Activated T-helper 2 cell treated with anti-CD3 and anti-CD28 coated beads, Interferon-gamma antibody, Interleukin-2, Interleukin-4, amounts not matched to agents 10 μg/mL and 5 μg/mL and 100 μg/mL, durations not matched to agents 14 hours and 24 hours and 36 hours (primary cell): ENCODE measurements around the gene TECPR2. TPM values are rescaled to one million over a fixed set of nuclear protein-coding genes. Genes with fewer than 3 reads are reported as not detected.

ENCODE experiments used
- DNase-seq: peaks from one replicate; pipeline ENCODE4 v3.0.0; 2021; ENCODE audit warnings: low spot score
- H3K27ac Mint-ChIP-seq: one replicate; pipeline ENCODE4 v1.8.0; 2021; ENCODE audit warnings: mixed read lengths
- H3K27me3 Mint-ChIP-seq: one replicate; pipeline ENCODE4 v1.8.0; 2021; ENCODE audit warnings: low read depth, mixed read lengths
- H3K36me3 Mint-ChIP-seq: one replicate; pipeline ENCODE4 v1.8.0; 2021; ENCODE audit warnings: low read depth, mixed read lengths
- H3K4me1 Mint-ChIP-seq: one replicate; pipeline ENCODE4 v1.8.0; 2021; ENCODE audit warnings: low read depth, mixed read lengths
- H3K4me3 Mint-ChIP-seq: one replicate; pipeline ENCODE4 v1.8.0; 2021; ENCODE audit warnings: low read depth, mild to moderate bottlenecking, moderate library complexity, mixed read lengths
- H3K9me3 Mint-ChIP-seq: one replicate; pipeline ENCODE4 v1.8.0; 2021; ENCODE audit warnings: mixed read lengths
- intact Hi-C: fragments of 100-400 bp; cut with micrococcal nuclease; formaldehyde crosslinking; loops from one replicate; pipeline ENCODE4 v1.15.1; 2023
- total RNA-seq: library from RNA; stranded (reverse); gene quantifications from 2 replicates; pipeline ENCODE4 v1.2.3, GENCODE V29; 2022

The TECPR2 gene, protein sequence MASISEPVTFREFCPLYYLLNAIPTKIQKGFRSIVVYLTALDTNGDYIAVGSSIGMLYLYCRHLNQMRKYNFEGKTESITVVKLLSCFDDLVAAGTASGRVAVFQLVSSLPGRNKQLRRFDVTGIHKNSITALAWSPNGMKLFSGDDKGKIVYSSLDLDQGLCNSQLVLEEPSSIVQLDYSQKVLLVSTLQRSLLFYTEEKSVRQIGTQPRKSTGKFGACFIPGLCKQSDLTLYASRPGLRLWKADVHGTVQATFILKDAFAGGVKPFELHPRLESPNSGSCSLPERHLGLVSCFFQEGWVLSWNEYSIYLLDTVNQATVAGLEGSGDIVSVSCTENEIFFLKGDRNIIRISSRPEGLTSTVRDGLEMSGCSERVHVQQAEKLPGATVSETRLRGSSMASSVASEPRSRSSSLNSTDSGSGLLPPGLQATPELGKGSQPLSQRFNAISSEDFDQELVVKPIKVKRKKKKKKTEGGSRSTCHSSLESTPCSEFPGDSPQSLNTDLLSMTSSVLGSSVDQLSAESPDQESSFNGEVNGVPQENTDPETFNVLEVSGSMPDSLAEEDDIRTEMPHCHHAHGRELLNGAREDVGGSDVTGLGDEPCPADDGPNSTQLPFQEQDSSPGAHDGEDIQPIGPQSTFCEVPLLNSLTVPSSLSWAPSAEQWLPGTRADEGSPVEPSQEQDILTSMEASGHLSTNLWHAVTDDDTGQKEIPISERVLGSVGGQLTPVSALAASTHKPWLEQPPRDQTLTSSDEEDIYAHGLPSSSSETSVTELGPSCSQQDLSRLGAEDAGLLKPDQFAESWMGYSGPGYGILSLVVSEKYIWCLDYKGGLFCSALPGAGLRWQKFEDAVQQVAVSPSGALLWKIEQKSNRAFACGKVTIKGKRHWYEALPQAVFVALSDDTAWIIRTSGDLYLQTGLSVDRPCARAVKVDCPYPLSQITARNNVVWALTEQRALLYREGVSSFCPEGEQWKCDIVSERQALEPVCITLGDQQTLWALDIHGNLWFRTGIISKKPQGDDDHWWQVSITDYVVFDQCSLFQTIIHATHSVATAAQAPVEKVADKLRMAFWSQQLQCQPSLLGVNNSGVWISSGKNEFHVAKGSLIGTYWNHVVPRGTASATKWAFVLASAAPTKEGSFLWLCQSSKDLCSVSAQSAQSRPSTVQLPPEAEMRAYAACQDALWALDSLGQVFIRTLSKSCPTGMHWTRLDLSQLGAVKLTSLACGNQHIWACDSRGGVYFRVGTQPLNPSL (N-terminal part only)
- total RNA-seq: 7.8 and 12.8 TPM in 2 replicates

DNA sequence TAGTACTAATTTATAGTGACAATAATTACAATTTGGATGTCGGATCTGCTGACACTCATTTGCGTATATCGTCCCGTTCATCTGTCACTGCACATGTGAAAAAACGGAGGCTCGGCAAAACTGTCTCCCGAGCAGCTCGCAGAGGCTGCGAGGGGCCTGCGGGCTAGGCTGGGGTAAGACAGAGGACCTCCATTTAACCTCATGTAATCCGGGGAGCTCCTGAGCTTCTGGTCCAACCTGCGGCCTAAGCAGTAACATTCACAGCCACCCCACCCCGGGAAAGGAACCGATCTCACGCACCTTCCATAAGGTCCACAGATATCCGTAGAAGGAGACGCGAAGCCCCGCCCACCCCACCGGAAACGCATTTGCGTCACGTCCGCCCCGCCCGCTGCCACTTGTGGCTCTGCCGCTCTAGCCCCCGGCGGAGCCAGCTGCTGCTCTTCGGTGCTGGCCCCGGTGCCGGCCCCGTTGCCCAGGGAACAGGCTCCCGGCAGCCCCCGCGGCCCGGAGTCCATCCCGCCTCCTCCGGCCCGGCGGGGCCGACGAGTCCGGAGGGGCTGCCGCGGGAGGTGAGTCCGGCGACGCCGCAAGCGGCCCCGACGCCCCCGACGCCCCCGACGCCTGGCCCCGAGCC, at the start of gene TECPR2, which contains the start of gene CINP:
TECPR2 (plus strand) TSS at position 397 of the 637 bp plus-strand sequence. CDS start 13,781 bp downstream, outside the sequence.
CINP (minus strand) TSS at position 346 of the 637 bp plus-strand sequence; CDS start at position 307, 39 bp downstream.
- H3K9me3 Mint-ChIP-seq: no peaks in the 10 kb centered on the region
- peaks cover 22% of the 10 kb centered on the region for H3K4me1 Mint-ChIP-seq
- peaks cover 7% of the 10 kb centered on the region for H3K36me3 Mint-ChIP-seq
- DNase-seq: peak; percentile 91
- H3K4me3 Mint-ChIP-seq: peak within 1 kb of the TSS; percentile 90
- H3K27ac Mint-ChIP-seq: peak within 1 kb of the TSS; percentile 93
- H3K27me3 Mint-ChIP-seq: no peaks in the 10 kb centered on the region
- intact Hi-C loops: loop anchor here (1.0 to 2.0 kb wide), 2 partner anchors 43 to 154 kb away; partner anchors contain the start of gene ZNF839

DNA sequence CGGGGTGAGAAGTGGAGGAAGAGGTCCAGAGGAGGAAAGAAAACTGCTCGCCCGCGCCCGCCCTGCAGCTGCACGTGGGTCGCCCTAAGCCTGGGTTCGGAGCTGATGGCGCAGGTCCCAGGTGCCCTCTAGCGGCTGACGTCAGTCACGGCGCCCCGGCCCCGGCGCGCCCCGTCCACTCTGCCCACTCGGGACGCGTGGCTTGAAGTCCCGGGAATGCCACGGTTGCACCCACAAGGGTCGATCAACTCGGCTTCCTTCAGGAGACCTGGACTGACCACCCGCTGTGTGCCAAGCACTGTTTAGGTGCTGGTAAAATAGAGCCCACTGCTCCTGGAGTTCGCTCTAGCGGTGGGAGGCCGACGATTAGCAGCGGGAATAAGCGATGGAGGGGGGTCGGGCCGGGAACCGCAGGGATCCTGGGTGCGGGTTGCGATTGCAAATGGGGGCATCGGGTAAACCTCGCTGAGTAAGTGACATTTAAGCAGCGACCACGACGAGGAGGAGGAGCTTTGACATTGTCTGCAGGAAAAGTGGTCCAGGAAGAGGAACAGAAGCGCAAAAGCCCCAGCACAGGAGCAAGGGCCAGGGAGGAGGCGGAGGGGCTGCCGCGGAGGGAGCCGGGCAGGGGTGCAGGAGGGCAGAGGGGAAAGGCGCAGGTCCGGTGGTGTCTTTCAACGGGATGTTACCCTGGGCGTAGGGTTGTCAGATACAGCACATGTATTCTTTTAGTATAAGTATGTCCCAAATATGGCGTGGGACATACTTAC, 48.3 kb upstream of the TECPR2 start:
- Mint-ChIP-seq H3K4me1 (peaks cover 37% of the 10 kb centered on the region), H3K4me3 (peak overlapping the region; percentile 83), H3K36me3 (no peaks in the 10 kb centered on the region), H3K27ac (peak overlapping the region; percentile 72), H3K27me3 (no peaks in the 10 kb centered on the region), H3K9me3 (no peaks in the 10 kb centered on the region)
- intact Hi-C loops: loop anchor here (1.0 to 5.0 kb wide), 10 partner anchors 9 to 1018 kb away; partner anchors contain the start of genes EIF5, HSP90AA1, MOK and RCOR1
- peak; percentile 72 for DNase-seq

DNA sequence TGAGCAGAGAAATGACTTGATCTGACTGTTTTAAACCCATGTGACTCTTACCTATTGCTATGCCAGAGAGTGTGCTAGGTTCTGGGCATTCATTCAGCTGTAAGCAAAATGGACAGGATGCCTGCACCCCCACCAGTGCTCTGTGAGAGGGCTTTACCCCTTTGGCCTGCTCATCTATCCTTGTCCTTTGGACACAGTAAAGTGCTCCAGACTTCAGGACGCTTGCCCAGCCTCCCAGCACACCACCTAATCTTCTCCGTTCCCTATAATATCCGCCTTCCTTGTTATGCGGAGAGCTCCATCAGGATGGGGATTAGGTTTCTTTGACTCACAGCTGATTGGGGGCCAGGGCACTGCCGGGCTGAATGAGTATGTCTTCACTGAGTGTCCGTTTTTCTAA, 47.6 kb upstream of the TECPR2 start:
- H3K27ac Mint-ChIP-seq: no peak overlapping the region
- no peaks in the 10 kb centered on the region for H3K27me3 Mint-ChIP-seq
- intact Hi-C loops: loop anchor here (2.0 to 5.0 kb wide), 7 partner anchors 178 to 1017 kb away; partner anchors contain the start of genes EIF5, HSP90AA1, RCOR1 and WDR20
- H3K36me3 Mint-ChIP-seq: no peaks in the 10 kb centered on the region
- peak overlapping the region; percentile 83 for H3K4me3 Mint-ChIP-seq
- H3K9me3 Mint-ChIP-seq: no peaks in the 10 kb centered on the region
- H3K4me1 Mint-ChIP-seq: peaks cover 38% of the 10 kb centered on the region
- no peak for DNase-seq

DNA sequence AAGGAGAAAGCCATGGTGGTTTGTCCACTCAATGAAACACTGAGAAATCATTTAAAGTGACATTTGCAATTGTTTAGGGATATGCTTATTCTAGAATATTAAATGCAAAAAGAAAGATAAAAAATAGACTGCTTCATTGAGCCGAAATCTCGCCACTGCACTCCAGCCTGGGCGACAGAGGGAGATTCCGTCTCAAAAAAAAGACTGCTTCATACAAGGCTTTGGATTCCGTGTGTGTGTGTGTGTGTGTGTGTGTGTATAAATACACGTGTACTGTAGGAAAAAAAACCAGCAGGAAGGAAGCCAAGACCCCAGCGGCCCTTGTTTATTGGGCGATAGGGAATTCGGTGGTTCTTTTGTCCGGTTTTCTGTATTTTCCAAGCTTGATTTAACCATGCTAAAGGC, 46.4 kb upstream of the TECPR2 start:
- Mint-ChIP-seq H3K27ac (peak overlapping the region; percentile 8), H3K9me3 (no peaks in the 10 kb centered on the region), H3K27me3 (no peaks in the 10 kb centered on the region), H3K4me3 (peak overlapping the region; percentile 83), H3K4me1 (peaks cover 49% of the 10 kb centered on the region), H3K36me3 (no peaks in the 10 kb centered on the region)
- intact Hi-C loops: loop anchor here (2.0 to 5.0 kb wide), 7 partner anchors 179 to 1016 kb away; partner anchors contain the start of genes EIF5, RCOR1 and WDR20
- no peak for DNase-seq

DNA sequence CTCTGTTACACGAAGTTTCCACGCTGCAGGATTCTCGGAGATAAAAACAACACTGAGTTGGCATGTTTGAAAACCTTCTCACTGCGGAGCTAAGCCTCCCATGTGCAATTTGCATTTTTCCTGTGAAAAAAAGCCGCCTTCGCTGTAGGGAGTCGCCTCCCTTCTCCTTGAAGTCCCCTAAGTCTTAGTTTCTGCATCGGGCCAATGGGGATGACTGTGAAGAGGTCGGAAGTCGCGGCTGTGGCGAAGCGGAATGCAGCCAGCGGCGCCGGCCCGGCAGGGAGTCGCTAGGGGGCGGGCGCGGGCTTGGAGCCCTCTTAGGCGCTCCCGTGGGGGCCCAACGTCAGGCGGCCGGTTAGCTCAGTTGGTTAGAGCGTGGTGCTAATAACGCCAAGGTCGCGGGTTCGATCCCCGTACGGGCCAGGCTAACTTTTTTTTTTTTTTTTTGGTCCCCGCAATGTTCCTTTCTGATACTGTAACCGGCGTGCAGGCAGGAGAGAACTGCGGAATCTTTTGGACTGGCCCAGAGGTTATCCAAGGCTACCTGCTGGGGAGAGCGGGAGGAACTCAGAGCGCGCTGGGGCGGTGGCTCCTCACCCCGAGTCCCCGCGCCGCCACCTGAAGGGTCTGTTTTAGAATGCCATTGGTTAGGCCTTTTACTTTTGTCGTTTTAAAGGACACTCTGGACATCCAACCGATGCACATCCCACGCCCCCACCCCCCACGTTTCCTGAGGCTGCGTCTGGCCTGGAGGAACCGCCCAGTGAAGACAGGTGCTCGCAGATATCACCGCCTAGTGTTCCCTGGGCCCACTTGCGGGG, 45.8 kb upstream of the TECPR2 start:
- no peaks in the 10 kb centered on the region for H3K9me3 Mint-ChIP-seq
- intact Hi-C loops: loop anchor here (2.0 to 5.0 kb wide), 7 partner anchors 180 to 1015 kb away; partner anchors contain the start of genes EIF5, RCOR1 and WDR20
- peaks cover 3% of the 10 kb centered on the region for H3K36me3 Mint-ChIP-seq
- H3K27me3 Mint-ChIP-seq: no peaks in the 10 kb centered on the region
- peaks cover 53% of the 10 kb centered on the region for H3K4me1 Mint-ChIP-seq
- peak overlapping the region; percentile 83 for H3K4me3 Mint-ChIP-seq
- DNase-seq: peak; percentile 91
- peak overlapping the region; percentile 89 for H3K27ac Mint-ChIP-seq

DNA sequence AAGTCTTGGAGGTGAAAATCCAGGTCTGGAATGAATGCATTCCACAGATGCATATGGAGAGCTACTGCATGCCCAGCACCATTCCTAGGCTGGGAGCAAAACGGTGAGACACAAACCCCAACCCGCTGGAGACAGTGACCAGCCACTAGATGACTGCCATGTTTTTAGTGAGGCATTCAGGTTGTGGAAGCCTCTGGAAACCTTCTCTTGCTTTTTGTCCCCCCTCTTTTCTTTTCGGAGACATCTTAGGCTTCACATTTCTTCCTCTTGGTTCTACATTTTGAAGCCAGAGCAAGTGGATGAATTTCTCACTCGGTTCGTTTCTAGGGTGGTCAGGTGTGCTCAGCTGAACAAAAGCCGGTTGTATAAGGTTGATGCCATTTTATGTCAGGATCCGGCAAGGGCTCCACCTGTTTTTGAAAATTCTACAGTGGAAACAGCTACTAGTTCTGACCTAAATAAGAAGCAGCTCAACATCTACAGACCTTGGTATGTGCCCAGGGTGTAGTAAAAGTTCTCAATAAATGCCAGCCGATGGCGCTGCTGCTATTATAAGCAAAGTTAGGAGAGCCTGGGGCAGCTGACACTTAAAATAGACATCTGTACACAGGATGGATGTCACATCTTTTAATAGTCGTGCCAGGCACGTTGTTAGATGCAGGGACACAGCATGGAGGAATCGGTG, 45.0 kb upstream of the TECPR2 start:
- no peaks in the 10 kb centered on the region for H3K27me3 Mint-ChIP-seq
- H3K4me1 Mint-ChIP-seq: peaks cover 53% of the 10 kb centered on the region
- peak; percentile 39 for DNase-seq
- H3K4me3 Mint-ChIP-seq: peak overlapping the region; percentile 83
- intact Hi-C loops: loop anchor here (2.0 to 5.0 kb wide), 7 partner anchors 180 to 1015 kb away; partner anchors contain the start of genes EIF5, RCOR1 and WDR20
- peaks cover 3% of the 10 kb centered on the region for H3K36me3 Mint-ChIP-seq
- no peaks in the 10 kb centered on the region for H3K9me3 Mint-ChIP-seq
- H3K27ac Mint-ChIP-seq: peak overlapping the region; percentile 89

DNA sequence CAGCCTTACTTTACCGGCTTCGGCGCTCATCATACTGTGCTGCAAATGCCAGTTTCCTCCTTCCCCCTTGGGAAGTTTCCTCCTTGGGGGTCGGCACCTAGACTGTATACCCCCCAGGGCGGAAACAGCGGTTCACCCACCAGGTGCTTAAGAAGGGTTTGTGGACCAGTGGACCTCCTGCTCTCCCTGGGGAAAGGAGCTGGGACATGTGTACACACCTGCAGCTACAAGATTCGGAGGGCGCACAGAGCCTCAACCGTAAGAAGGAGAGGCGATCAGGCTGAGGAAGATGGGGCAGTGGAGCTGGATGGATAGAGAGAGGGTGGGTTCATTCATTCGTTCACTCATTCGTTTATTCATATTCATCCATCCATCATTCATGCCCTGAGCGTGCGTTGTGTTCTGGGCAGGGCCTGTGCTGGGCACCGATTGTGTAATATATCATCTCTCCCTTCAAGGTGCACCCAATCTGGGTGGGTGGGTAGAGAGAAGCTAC, 43.9 kb upstream of the TECPR2 start:
- no peaks in the 10 kb centered on the region for H3K27me3 Mint-ChIP-seq
- DNase-seq: no peak
- H3K9me3 Mint-ChIP-seq: no peaks in the 10 kb centered on the region
- peaks cover 3% of the 10 kb centered on the region for H3K36me3 Mint-ChIP-seq
- peaks cover 54% of the 10 kb centered on the region for H3K4me1 Mint-ChIP-seq
- intact Hi-C loops: loop anchor here (1.0 to 5.0 kb wide), 8 partner anchors 14 to 1013 kb away; partner anchors contain the start of genes CINP, EIF5, MOK and RCOR1
- peak overlapping the region; percentile 96 for H3K27ac Mint-ChIP-seq
- H3K4me3 Mint-ChIP-seq: peak overlapping the region; percentile 96

DNA sequence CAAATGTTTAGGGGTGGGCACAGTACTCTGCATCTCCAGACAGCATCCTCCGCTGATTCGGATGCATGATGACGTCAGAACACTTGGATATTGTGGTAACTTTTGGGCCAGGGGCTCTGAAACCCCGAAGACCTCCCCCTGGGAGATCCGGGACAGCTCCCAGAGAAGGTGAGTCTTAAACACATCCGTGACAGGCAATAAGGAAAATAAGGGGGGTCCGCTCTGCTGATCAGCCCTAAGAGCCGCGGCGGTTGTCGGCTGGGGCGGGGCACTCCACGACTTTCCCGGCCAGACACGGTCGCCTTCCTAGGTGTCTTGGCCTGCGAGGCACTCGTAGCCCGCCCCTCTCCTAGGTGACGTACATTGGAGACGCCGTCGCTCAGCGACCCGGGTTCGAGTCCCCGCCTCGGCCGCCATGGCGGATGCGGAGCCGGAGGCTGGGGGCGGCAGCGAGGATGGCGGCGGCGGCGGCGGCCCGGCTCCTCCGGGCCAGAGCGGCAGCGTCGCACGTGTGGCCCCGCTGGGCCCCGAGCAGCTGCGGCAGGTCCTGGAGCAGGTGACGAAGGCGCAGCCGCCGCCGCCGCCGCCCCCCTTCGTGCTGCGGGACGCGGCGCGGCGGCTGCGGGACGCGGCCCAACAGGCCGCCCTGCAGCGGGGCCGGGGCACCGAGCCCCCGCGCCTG, 43.2 kb upstream of the TECPR2 start, which contains the start of gene ZNF839:
ZNF839 (plus strand) TSS at position 396 of the 682 bp plus-strand sequence; CDS start at position 416, 20 bp downstream.
- H3K4me3 Mint-ChIP-seq: peak within 1 kb of the TSS; percentile 96
- H3K27me3 Mint-ChIP-seq: no peaks in the 10 kb centered on the region
- DNase-seq: peak; percentile 92
- peak within 1 kb of the TSS; percentile 96 for H3K27ac Mint-ChIP-seq
- intact Hi-C loops: loop anchor here (1.0 to 5.0 kb wide), 8 partner anchors 14 to 1013 kb away; partner anchors contain the start of genes CINP, EIF5, MOK and RCOR1
- no peaks in the 10 kb centered on the region for H3K9me3 Mint-ChIP-seq
- peaks cover 48% of the 10 kb centered on the region for H3K4me1 Mint-ChIP-seq
- peaks cover 3% of the 10 kb centered on the region for H3K36me3 Mint-ChIP-seq

DNA sequence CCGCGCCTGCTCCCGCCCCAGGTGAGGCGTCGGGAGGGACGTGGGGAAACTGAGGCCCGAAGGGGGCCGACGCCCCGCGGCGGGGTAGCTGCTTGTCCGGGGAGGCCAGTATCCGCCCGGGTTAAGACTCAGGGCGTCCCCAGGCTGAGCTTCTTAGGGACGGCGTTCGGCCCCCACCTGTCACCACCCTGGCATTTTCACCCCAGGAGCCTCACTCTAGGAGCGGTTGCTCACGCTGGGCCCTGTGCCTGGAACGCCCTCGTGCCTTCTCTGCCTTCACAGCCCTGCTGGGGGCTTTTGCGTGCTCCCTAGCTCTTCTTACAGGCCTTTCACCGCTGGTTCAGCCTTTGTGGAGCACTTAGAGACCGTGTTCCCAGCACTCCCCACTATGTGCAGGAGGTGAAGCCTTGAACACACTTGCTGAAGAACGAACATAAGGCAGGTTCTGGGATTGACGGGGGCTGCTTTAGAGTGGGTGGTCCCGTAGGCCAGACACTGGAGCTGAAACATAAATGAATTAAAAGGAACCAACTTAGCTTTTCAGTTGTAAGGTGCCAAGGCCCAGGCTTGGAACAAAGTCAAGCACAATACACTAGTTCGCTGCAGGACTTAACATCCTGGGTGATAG, 42.6 kb upstream of the TECPR2 start:
- Mint-ChIP-seq H3K4me1 (peaks cover 43% of the 10 kb centered on the region), H3K27ac (peak overlapping the region; percentile 89), H3K4me3 (peak overlapping the region; percentile 91), H3K9me3 (no peaks in the 10 kb centered on the region), H3K36me3 (peaks cover 3% of the 10 kb centered on the region), H3K27me3 (no peaks in the 10 kb centered on the region)
- DNase-seq: peak; percentile 39
- intact Hi-C loops: no loop called here
